ENCODE data around the gene LMX1A. TPM values are rescaled to one million over a fixed set of nuclear protein-coding genes. Genes with fewer than 3 reads are reported as not detected.

The LMX1A gene
- total RNA-seq, 2 experiments from 2014 or later: not detected

DNA sequence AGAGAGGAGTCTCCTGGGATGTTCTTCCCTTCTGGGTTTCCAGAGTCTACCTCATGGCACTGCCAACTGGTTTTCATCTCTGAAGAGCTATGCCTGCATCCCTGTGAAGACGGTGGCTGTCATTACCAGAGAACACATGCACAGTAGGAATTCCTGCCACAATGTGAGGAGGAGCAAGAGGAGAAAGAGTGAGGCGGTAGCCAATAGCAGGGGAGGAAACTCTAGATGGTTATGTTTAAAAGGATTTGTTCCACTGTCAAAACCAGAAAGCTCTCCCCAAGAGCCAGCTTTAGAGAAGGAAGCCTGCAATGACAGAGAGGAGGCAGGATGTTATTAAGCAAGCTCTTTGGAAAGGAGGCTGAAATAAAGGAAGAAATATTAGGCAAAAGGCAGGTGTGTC lies 12.3 kb downstream of the LMX1A start:
- H3K36me3 ChIP-seq (ENCODE audit: insufficient read depth, low read length): no peaks in the 10 kb centered on the region
- no peak for DNase-seq
- no peak for ATAC-seq (ENCODE audit: poor library complexity)
- H3K36me3 Mint-ChIP-seq (ENCODE audit: low read depth): no peaks in the 10 kb centered on the region
- ChIA-PET POLR2A (no interaction called here), CTCF (no interaction called here)
- no peak for TF ChIP-seq CTCF (IDR thresholded peaks at IDR 0.05)
- H3K4me1 Mint-ChIP-seq (ENCODE audit: low read depth): no peaks in the 10 kb centered on the region
- H3K27ac ChIP-seq (ENCODE audit: low read depth in 1 of 2, low read length in 2 of 2): no peak overlapping the region
- H3K27me3 ChIP-seq (ENCODE audit: control insufficient read depth in 1 of 2, insufficient read depth in 2 of 2, low read length in 2 of 2): peaks cover 18 to 34% of the 10 kb centered on the region in 2 experiments
- H3K9me3 Mint-ChIP-seq: no peaks in the 10 kb centered on the region
- H3K9me3 ChIP-seq (ENCODE audit: control insufficient read depth in 1 of 2, insufficient read depth in 1 of 2, low read length in 2 of 2): no peaks in the 10 kb centered on the region
- no peak overlapping the region for H3K4me3 Mint-ChIP-seq
- H3K4me3 ChIP-seq (ENCODE audit: low read length): no peak overlapping the region
- intact Hi-C loops (cut with DNase I, micrococcal nuclease): no loop called here
- H3K27ac Mint-ChIP-seq: no peak overlapping the region
- peaks cover 91% of the 10 kb centered on the region for H3K27me3 Mint-ChIP-seq
- no peaks in the 10 kb centered on the region for H3K4me1 ChIP-seq (ENCODE audit: insufficient read depth, low read length)

DNA sequence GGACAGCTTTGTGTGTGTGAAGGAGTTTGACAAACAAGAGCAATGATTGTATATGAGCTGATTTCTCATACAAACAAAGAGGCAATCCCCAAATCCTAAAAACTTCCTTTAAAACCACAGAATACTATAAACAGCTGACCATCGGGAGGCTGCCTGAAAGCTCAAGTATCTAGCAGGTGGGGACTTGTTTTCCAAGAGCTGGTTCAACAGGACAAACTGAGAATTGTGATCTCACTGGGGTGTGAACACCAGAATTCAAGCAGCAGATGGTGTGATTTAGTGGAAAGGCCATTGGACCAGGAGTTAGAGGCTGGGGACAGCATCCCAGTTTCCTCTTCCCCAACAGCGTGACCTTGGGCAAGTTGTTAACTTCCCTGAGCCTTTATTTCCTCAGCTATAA lies 13.9 kb downstream of the LMX1A start:
- Histone ChIP-seq H3K27me3 (ENCODE audit: control insufficient read depth in 1 of 2, insufficient read depth in 2 of 2, low read length in 2 of 2) (peaks cover 11 to 21% of the 10 kb centered on the region in 2 experiments), H3K9me3 (ENCODE audit: control insufficient read depth in 1 of 2, insufficient read depth in 1 of 2, low read length in 2 of 2) (no peaks in the 10 kb centered on the region), H3K36me3 (ENCODE audit: insufficient read depth, low read length) (no peaks in the 10 kb centered on the region), H3K4me3 (ENCODE audit: low read length) (no peak overlapping the region), H3K4me1 (ENCODE audit: insufficient read depth, low read length) (no peaks in the 10 kb centered on the region), H3K27ac (ENCODE audit: low read depth in 1 of 2, low read length in 2 of 2) (no peak overlapping the region)
- intact Hi-C loops (cut with DNase I, micrococcal nuclease): no loop called here
- Mint-ChIP-seq H3K4me3 (no peak overlapping the region), H3K27ac (no peak overlapping the region), H3K9me3 (no peaks in the 10 kb centered on the region), H3K4me1 (ENCODE audit: low read depth) (no peaks in the 10 kb centered on the region), H3K36me3 (ENCODE audit: low read depth) (no peaks in the 10 kb centered on the region), H3K27me3 (peaks cover 84% of the 10 kb centered on the region)
- ATAC-seq (ENCODE audit: poor library complexity): no peak
- ChIA-PET POLR2A (no interaction called here), CTCF (no interaction called here)
- no peak for TF ChIP-seq CTCF (IDR thresholded peaks at IDR 0.05)
- DNase-seq: no peak

DNA sequence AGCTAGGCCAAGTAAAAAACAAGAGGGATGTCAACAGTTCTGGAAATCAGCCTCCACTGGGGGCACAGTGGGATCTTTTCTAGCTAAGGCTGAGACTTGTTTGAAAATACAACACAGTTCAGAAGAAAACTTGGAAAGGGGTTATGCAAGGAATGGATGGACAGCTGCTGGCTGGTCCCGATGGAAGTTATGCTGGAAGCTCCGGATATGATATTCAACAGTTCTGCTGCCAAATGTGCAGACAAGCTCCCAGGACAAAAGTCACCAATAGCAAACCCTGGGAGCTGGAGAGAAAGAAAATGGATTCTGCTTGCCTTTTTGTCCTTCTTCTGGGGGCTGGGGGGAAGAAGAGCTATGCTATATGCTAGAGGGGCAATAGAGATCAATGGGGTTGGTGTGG lies 14.3 kb downstream of the LMX1A start:
- intact Hi-C loops (cut with DNase I, micrococcal nuclease): no loop called here
- no peak overlapping the region for H3K4me3 Mint-ChIP-seq

More for the DNA sequence above, 14.3 kb downstream of the LMX1A start:
- POLR2A ChIA-PET: no interaction called here
- H3K27me3 ChIP-seq (ENCODE audit: control insufficient read depth in 1 of 2, insufficient read depth in 2 of 2, low read length in 2 of 2): peaks cover 11 to 17% of the 10 kb centered on the region in 2 experiments
- H3K9me3 ChIP-seq (ENCODE audit: control insufficient read depth in 1 of 2, insufficient read depth in 1 of 2, low read length in 2 of 2): no peaks in the 10 kb centered on the region
- Mint-ChIP-seq H3K27ac (no peak overlapping the region), H3K9me3 (no peaks in the 10 kb centered on the region), H3K4me1 (ENCODE audit: low read depth) (no peaks in the 10 kb centered on the region), H3K27me3 (peaks cover 84% of the 10 kb centered on the region), H3K36me3 (ENCODE audit: low read depth) (no peaks in the 10 kb centered on the region)
- ATAC-seq (ENCODE audit: poor library complexity) (no peak), DNase-seq (no peak)
- TF ChIP-seq CTCF (IDR thresholded peaks at IDR 0.05): no peak
- H3K4me3 ChIP-seq (ENCODE audit: low read length): no peak overlapping the region
- H3K27ac ChIP-seq (ENCODE audit: low read depth in 1 of 2, low read length in 2 of 2): no peak overlapping the region
- CTCF ChIA-PET: no interaction called here
- H3K4me1 ChIP-seq (ENCODE audit: insufficient read depth, low read length): no peaks in the 10 kb centered on the region
- H3K36me3 ChIP-seq (ENCODE audit: insufficient read depth, low read length): no peaks in the 10 kb centered on the region
